HEK293T (cell line): Measurements from ENCODE around the gene OLFM1.

Source experiments
- ARNT ChIP-seq: fragments of 450-650 bp; IDR thresholded peaks from 2 replicates; pipeline ENCODE4 v1.6.1; 2017; ENCODE audit warnings: mild to moderate bottlenecking
- BHLHE40 ChIP-seq: fragments of 450-650 bp; IDR thresholded peaks from 2 replicates; pipeline ENCODE4 v1.6.1; 2016; ENCODE audit warnings: mild to moderate bottlenecking, moderate library complexity, borderline replicate concordance
- CTBP1 ChIP-seq: fragments of 450-650 bp; IDR thresholded peaks from 2 replicates; pipeline ENCODE4 v1.6.1; 2016; ENCODE audit warnings: borderline replicate concordance
- ELF4 ChIP-seq: fragments of 450-650 bp; IDR thresholded peaks from 2 replicates; pipeline ENCODE4 v1.6.1; 2017; ENCODE audit warnings: antibody characterized with exemption
- FOXA1 ChIP-seq: fragments of 450-650 bp; IDR thresholded peaks from 2 replicates; pipeline ENCODE4 v1.6.1; 2016; ENCODE audit warnings: mild to moderate bottlenecking
- FOXK2 ChIP-seq: fragments of 450-650 bp; IDR thresholded peaks from 2 replicates; pipeline ENCODE4 v1.6.1; 2016; ENCODE audit warnings: mild to moderate bottlenecking
- FOXM1 ChIP-seq: fragments of 450-650 bp; IDR thresholded peaks from 2 replicates; pipeline ENCODE4 v1.6.1; 2017; ENCODE audit warnings: mild to moderate bottlenecking, borderline replicate concordance
- HDGF ChIP-seq: fragments of 450-650 bp; IDR thresholded peaks from 2 replicates; pipeline ENCODE4 v1.6.1; 2017; ENCODE audit warnings: antibody characterized with exemption, borderline replicate concordance
- LEF1 ChIP-seq: fragments of 450-650 bp; IDR thresholded peaks from 2 replicates; pipeline ENCODE4 v1.6.1; 2017; ENCODE audit warnings: mild to moderate bottlenecking, borderline replicate concordance
- SP1 ChIP-seq: fragments of 450-650 bp; IDR thresholded peaks from 2 replicates; pipeline ENCODE4 v1.6.1; 2017
- SUZ12 ChIP-seq: fragments of 450-650 bp; IDR thresholded peaks from 2 replicates; pipeline ENCODE4 v1.6.1; 2016; ENCODE audit warnings: mild to moderate bottlenecking
- TARDBP ChIP-seq: fragments of 450-650 bp; IDR thresholded peaks from 2 replicates; pipeline ENCODE4 v1.6.1; 2016
- ZNF384 ChIP-seq: fragments of 450-650 bp; IDR thresholded peaks from 2 replicates; pipeline ENCODE4 v1.6.1; 2016
- TF ChIP-seq, protein P1 (sequence below): fragments of 450-650 bp; IDR thresholded peaks from 2 replicates; pipeline ENCODE4 v1.6.1; 2016

GRCh38 chr9:135076143-135076875, 11.2 kb upstream of the OLFM1 start:
- TF ChIP-seq ELF4 (no peak), SUZ12 (no peak), CTBP1 (no peak), TARDBP (no peak), SP1 (no peak), ZNF384 (no peak), FOXK2 (no peak), FOXA1 (no peak), LEF1 (no peak), ARNT (no peak), FOXM1 (no peak), BHLHE40 (no peak), HDGF (no peak)
- TF ChIP-seq, protein P1, sequence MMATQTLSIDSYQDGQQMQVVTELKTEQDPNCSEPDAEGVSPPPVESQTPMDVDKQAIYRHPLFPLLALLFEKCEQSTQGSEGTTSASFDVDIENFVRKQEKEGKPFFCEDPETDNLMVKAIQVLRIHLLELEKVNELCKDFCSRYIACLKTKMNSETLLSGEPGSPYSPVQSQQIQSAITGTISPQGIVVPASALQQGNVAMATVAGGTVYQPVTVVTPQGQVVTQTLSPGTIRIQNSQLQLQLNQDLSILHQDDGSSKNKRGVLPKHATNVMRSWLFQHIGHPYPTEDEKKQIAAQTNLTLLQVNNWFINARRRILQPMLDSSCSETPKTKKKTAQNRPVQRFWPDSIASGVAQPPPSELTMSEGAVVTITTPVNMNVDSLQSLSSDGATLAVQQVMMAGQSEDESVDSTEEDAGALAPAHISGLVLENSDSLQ, result no peak
